SK-N-MC (cell line): ENCODE measurements around the gene MPRIP.

Experiments used
- EZH2 ChIP-seq: fragments of 200-600 bp; sonication (generic); IDR thresholded peaks from one replicate; pipeline ENCODE4 v1.6.1; 2017; ENCODE audit warnings: antibody characterized with exemption
- FOXP2 ChIP-seq: optimal IDR thresholded peaks from 2 replicates; pipeline ENCODE3; 2011; ENCODE audit warnings: mild to moderate bottlenecking, moderate library complexity; ENCODE audit not compliant: insufficient read depth; ENCODE audit errors: extremely low read length, control extremely low read depth
- POLR2AphosphoS5 ChIP-seq: IDR thresholded peaks from 2 replicates; pipeline ENCODE4 v1.6.1; 2012; ENCODE audit warnings: mild to moderate bottlenecking, low read depth, low read length, borderline replicate concordance

DNA sequence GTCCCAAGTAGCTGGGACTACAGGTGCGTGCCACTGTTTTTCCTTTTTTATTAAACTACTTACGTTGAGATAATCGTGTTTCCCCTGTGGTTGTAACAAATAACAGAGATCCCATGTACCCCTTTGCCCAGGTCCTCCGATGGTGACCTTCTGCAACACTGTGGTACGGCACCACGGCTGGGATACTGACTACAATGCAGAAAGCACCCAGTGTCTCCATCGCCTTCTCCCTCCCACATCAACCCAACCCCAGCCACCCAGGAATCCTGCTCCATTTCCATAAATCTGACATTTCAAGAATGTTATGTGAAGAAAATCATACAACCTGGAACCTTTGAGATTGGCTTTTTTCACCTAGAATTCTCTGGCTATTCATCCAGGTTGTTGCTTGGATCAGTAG, 22.1 kb downstream of the MPRIP start:
- no peak for TF ChIP-seq EZH2
- TF ChIP-seq POLR2AphosphoS5, result no peak
- no peak for TF ChIP-seq FOXP2
